ENCODE measurements around the gene RMI2.

GRCh38 chr16:11310997-11311561 is 34.2 kb upstream of the RMI2 start:
- TF ChIP-seq CTCF (conservative IDR thresholded peaks at IDR 0.05 in 1 of 2, IDR thresholded peaks at IDR 0.05 in 1 of 2; ENCODE audit: extremely low read depth in 1 of 2, insufficient read depth in 1 of 2, low read depth in 1 of 2, low read length in 2 of 2) (no peak), EZH2 (IDR thresholded peaks at IDR 0.05; ENCODE audit: borderline replicate concordance, low read length) (no peak)
